NCI-H2196 treated with DMSO at 0.1 percent for 48 hours (cell line): ENCODE data around the gene BCL2L11.

ENCODE experiments used
- DNase-seq: peaks from one replicate; lab custom pipeline; 2025; ENCODE audit not compliant: unreplicated experiment; lab: John Stamatoyannopoulos, UW

BCL2L11 gene

GRCh38 chr2:111189106-111189505 lies 68.4 kb downstream of the BCL2L11 start:
- no peak for DNase-seq

GRCh38 chr2:111190816-111191540 lies 70.3 kb downstream of the BCL2L11 start:
- no peak for DNase-seq

GRCh38 chr2:111191877-111192276 lies 71.2 kb downstream of the BCL2L11 start:
- DNase-seq: no peak

GRCh38 chr2:111192776-111193368 lies 72.2 kb downstream of the BCL2L11 start:
- no peak for DNase-seq

- no peak for DNase-seq
Measured at GRCh38 chr2:111194835-111195621, 74.3 kb downstream of the BCL2L11 start.

GRCh38 chr2:111196435-111196834 lies 75.7 kb downstream of the BCL2L11 start:
- DNase-seq: no peak

- DNase-seq: no peak
Measured at GRCh38 chr2:111198701-111199100, 78.0 kb downstream of the BCL2L11 start.

- no peak for DNase-seq
Measured at GRCh38 chr2:111199840-111200239, 79.1 kb downstream of the BCL2L11 start.

GRCh38 chr2:111200333-111200881 lies 79.7 kb downstream of the BCL2L11 start:
- DNase-seq: peak; percentile 28

- no peak for DNase-seq
Measured at GRCh38 chr2:111201214-111201613, 80.5 kb downstream of the BCL2L11 start.

- DNase-seq: no peak
Measured at GRCh38 chr2:111202266-111203040, 81.7 kb downstream of the BCL2L11 start.

GRCh38 chr2:111204706-111205105 lies 84.0 kb downstream of the BCL2L11 start:
- DNase-seq: no peak

GRCh38 chr2:111205774-111206173 lies 85.1 kb downstream of the BCL2L11 start:
- no peak for DNase-seq

GRCh38 chr2:111207851-111208250 lies 87.1 kb downstream of the BCL2L11 start:
- DNase-seq: no peak

GRCh38 chr2:111208639-111209038 lies 87.9 kb downstream of the BCL2L11 start:
- no peak for DNase-seq

- no peak for DNase-seq
Measured at GRCh38 chr2:111209045-111209514, 88.4 kb downstream of the BCL2L11 start.

- no peak for DNase-seq
Measured at GRCh38 chr2:111210036-111210435, 89.3 kb downstream of the BCL2L11 start.

GRCh38 chr2:111213877-111214276 lies 93.2 kb downstream of the BCL2L11 start:
- DNase-seq: no peak

GRCh38 chr2:111216811-111217652 lies 96.3 kb downstream of the BCL2L11 start:
- DNase-seq: no peak
